GM12865 (cell line): Measurements from ENCODE around the gene RPS6KA2.

Source experiments
- DNase-seq: peaks from one replicate; pipeline ENCODE4 v3.0.0; 2010; ENCODE audit warnings: low read depth
- H3K4me3 ChIP-seq: 2 replicates; pipeline ENCODE4 v1.5.1; 2011; ENCODE audit warnings: mild to moderate bottlenecking, low read depth, low read length, control low read depth
- TF ChIP-seq, protein P1 (sequence below): IDR thresholded peaks from 2 replicates; pipeline ENCODE4 v1.5.1; 2011; ENCODE audit warnings: low read length, control low read depth, low read depth, inconsistent platforms; ENCODE audit not compliant: insufficient read depth; ENCODE audit errors: missing control alignments

Gene RPS6KA2

DNA sequence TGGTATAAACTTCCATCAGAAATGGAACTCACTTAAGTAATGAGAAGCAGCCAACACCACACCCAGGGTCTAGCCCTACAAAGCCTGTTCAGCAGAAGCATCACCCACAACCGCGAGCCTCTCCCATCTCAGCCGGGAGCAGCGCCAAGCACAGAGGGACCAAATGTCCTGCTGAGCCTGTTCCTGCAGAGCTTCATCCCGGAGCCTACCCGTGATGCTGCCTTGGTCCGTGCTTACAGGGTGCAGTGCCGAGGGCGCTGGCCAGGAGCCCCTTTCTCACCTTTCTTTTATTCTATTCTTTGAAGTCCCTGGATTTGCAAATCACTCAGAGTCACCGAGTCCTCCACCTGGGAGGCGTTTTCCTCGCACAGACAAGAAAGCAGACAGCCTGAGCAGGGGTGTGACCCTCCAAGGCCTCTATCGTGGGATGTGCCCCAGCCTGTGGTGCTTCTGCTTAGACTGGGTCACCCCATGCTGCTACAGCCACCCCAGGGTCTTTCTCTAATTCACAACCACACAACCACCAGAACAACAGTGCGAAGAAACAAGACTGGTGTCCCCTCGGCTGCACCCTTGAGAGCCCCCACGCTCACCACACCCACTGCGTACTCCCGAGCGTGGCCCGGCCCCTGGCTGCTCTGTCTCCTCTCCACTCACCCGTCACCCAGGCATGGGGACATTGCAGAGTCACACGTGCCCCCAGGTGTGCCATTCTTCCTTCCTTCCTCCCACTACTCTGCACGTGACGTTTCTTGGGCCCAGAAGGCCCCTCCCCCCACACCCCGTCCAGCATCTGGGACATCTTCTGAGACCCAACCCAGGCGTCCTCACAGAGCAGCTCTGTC is 152.1 kb downstream of the RPS6KA2 start:
- TF ChIP-seq, protein P1, sequence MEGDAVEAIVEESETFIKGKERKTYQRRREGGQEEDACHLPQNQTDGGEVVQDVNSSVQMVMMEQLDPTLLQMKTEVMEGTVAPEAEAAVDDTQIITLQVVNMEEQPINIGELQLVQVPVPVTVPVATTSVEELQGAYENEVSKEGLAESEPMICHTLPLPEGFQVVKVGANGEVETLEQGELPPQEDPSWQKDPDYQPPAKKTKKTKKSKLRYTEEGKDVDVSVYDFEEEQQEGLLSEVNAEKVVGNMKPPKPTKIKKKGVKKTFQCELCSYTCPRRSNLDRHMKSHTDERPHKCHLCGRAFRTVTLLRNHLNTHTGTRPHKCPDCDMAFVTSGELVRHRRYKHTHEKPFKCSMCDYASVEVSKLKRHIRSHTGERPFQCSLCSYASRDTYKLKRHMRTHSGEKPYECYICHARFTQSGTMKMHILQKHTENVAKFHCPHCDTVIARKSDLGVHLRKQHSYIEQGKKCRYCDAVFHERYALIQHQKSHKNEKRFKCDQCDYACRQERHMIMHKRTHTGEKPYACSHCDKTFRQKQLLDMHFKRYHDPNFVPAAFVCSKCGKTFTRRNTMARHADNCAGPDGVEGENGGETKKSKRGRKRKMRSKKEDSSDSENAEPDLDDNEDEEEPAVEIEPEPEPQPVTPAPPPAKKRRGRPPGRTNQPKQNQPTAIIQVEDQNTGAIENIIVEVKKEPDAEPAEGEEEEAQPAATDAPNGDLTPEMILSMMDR: no peak
- no peak for DNase-seq
- H3K4me3 ChIP-seq: no peak overlapping the region

DNA sequence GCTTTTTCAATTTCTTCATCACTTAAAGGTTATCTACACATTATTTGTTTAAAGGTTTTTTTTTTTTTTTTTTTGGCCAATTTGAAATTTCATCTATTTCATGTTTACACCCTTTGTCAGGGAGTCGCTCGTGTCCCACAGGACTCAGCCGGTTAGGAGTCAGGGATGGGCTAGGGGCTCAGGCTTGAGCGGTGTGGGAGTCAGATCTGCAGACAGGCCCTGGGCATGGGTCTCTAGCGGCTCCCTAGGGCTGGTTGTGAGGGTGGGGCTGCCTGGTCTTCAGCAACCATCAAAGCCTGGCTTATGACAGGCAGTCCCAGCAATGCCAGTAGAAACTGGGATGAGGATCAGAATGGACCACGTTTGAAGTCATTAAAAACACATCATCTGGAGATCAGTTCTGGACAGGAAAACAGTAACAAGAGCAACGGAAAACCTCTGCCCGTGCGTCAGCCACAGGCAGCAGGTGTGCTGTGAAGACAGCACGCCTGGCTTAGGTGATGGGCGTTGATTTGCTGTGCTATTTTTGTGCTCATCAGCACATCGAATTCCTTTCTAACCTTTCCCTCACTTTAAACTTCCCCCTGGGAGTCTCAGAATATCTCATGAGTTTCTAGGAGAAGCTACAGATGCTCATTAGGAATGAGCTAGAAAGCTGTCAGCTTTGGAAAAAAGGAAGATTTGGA is 153.0 kb downstream of the RPS6KA2 start:
- TF ChIP-seq, protein P1: no peak
- DNase-seq: no peak
- no peak overlapping the region for H3K4me3 ChIP-seq

DNA sequence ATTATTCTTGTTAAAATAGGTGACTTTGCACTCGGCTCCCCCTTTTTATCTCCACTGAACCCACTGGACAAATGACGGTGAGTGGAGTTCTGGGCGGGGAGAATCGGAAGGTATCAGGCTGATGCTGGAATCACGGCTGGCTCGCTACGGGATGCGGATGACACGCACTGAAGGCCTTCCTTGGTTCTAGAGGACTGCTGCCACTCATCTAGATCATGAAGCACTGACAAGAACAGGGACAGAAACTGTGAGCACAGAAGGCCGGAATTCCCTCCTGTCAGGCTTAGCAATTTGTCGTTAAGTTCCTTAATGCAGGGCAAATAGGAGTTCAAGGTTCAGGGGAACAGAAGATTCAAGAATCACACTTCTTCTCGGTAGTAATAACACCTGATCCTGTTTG is 154.4 kb downstream of the RPS6KA2 start:
- no peak overlapping the region for H3K4me3 ChIP-seq
- no peak for DNase-seq
- TF ChIP-seq, protein P1: no peak

DNA sequence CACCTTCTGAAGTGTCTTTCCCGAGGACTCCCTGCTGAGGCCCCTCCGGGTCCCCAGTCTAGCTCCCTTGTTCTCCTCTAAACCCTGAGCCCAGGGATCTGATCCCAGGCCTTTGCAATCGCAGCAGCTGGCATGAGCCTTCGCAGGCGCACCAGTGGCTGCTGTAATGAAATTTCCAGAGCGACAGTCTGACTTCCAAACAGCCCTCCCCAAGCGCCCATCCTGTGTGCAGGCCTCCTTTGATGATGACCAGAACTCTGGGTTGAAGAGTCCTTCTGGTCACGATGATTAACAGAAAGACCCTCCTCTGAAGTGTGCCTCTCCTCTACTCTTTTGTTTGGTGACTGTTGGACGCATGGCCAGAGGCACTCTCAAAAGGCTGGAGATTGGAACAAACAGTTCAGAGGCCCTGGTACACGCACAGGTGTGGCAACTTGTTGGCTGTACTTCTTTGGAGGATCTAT is 155.2 kb downstream of the RPS6KA2 start:
- no peak for DNase-seq
- TF ChIP-seq, protein P1: no peak
- H3K4me3 ChIP-seq: no peak overlapping the region

DNA sequence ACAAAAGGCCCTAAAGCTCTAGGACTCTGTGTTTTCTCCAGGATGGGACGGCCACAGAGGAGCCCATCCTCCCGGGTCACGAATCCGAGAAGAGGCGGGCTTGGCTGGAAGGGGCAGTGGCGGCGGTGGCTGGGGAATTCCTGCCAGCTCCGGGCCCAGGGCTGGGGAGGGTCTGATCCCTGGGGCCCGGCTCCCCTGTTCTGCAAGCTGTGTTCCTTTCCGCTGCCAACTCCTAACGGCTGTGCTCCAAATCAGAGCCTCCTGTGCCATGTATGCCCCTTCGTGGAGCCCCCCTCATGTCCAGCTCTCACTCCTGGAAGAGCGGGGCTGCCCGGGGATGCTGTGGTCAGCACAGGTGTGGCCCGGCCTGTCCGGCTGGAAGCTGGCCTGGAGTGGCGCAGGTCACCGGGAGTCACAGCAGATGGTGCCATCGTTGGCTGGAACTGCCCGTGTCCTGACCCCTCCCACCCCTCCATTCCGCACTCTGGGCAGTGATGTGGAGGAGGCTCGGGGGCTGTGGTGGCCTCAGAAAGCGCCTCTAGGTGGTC is 156.1 kb downstream of the RPS6KA2 start:
- DNase-seq: no peak
- H3K4me3 ChIP-seq: no peak overlapping the region
- TF ChIP-seq, protein P1: no peak

DNA sequence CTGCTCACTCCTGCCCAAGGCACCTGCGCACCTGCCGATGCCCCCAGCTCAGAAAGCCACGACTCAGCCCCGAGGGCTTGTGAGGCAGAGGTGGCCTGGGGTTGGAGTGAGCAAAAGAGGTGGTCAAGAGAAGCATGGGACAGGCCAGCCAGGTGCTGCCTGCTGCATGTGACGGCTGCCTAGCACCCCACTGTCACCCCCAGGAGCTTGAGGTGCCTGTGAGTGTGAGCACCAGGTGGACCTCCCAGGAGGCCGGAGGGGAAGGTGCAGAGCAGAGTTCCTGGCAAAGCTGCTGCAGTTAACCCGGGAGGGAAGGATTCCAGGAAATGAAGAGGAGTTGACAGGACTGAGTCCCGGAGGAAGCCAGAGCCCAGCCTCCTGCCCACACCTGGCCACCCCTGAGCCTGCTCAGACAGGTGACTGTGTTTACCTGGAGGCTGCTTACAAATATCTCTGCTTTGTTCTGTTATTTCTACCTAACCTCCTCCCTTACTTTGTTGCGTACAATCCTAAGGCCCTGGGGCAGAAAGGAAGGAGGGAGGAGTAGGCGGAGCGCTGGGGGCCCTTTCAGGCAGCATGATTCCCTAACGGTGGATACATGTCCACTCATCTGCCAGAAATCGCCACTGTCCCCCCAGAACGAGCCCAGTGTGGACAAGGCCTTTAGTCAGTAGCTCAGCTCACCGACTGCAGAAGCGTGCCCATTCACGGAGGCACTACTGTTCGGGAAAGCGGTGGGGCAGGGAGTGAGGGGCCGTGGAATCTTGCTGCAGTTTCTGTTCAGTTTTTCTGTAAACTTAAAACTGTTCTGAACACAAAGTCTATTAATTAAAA is 156.8 kb downstream of the RPS6KA2 start:
- no peak overlapping the region for H3K4me3 ChIP-seq
- DNase-seq: no peak
- TF ChIP-seq, protein P1: no peak
